ENCODE data around the gene ARHGEF17.

Gene ARHGEF17

DNA sequence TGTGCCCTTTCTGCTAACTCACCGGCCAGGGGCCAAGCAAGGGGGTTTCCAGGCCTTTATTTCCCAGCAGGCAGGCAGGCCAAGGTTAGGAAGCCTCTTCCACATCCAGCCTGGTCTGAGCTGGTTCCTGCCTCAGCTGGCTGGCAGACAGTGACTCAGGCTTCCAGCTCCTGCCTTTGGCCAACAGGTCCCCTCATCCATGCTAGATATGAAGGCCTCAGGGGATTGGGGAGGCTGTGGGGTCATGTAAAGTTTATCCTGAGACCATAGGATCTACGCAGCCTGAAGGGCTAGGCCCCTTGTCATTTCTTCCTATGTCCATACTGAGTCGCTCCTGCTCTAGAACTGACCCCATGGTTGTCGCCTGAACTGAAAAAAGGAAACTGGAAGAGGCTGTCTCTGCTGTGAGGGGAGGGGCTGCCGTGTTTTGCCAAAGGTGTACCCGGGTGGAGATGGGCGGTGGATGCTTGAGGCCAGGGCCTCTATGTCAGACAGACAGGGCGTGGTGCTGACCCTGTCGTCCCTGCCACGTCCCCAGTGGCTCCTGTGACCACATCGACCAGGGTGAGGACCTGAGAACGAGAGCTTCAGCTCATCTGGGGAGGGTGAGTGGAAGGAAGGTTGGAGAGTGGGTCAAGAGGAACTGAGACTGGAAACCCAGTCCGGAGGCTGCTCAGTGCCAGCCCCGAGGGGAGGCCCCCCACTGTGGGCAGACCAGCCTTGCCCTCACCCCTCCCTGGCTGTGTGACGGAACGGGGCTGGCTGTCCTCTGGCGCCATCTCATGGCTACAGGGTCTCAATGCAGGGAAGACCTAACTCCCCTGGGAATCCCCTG is 19.0 kb upstream of the ARHGEF17 start:
- peak; percentile 54 to 91 (median 78) for DNase-seq
- intact Hi-C loops (cut with DNase I) = no loop called here

DNA sequence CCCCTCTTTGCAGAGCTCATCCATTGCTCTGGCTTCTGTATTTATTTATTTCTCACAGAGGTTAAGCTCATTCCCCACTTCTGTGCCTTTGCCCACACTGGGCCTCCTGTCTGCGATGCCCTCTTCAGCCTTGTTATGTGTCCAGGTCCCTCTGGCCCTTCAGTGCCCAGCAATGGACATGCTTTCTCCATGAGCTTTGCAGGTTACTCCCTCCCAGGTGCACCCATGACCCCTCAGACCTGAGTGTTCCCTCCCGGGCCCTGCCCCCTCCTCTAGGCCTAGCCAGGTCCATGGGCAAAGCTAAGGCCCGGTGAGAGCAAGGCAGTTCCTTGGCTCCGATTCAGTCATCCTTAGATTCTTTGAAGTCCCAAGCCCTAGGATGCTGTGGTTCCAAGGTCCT is 17.5 kb upstream of the ARHGEF17 start:
- intact Hi-C loops (cut with DNase I) = no loop called here
- no peak for DNase-seq

DNA sequence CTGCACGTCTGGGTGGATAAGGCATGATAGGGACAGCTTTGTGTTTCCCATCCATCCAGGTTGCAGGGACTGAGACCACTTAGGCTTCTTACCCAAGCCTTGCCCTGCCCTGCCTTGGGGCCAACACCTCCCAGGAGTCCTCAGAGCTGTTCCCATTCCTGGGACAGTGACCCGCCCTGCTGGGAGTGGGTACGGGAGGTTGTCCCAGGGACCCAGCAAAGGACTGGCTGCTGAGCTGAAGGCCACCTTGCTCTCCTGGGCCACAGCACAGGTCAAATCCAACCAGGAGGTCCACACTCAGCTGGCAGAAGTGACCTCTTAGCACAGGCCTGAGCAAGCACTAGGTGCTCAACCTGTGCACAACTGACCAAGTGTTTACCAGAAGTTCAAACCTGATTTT is 16.9 kb upstream of the ARHGEF17 start:
- intact Hi-C loops (cut with DNase I) = no loop called here
- DNase-seq = no peak

DNA sequence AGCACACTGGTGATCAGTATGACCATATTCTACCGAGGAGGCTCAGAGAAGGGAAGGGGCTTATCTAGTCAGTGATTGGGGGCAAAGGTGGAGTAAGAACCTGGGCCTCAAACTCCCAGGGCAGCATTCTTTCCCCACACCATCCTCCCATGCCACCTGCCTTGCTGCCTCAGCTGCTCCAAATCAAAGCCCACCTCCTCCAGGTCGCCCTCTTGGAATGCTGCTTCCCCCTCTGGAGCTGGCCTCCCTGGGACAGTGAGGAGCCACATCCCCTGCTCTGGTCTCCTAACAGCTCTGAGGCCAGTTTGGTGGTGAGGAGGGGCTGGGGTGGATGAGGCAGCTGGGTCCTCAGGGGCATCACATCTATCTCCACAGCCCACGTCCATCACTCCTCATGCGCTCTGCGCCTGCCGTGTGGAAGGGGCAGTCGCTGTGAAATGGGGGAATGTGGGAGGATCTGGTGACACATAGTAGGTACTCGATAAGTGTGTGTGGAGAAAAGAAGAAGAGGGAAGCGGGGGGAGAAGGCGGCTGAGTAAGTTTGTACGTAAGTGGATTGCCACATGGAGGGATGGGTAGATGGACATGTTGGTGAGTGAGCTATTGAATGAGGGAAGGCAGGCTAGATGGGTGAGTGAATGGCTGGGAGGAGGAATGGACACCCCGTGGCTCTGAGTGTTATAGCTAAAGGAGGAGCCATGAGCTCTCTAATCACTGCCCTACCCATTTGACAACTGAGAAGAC is 16.1 kb upstream of the ARHGEF17 start:
- DNase-seq = no peak
- intact Hi-C loops (cut with DNase I) = no loop called here

DNA sequence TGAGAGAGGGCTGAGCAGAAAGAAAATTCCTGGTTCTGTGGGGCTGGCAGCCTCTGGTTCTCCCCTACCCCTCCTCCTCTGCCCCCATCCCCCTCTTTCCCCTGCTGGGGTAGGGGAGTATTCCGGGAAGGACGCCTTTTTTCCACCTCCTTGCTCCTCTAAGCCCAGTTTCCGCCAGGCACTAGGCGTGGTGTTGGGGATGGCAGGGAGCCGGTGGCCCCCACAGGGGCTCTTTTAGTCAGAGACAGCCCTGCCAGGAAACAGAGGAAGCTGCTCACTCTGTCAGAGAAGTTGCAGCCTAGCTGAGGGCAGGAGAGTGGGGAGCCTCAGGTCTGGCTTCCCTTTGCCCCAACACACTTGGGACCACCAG is 15.6 kb upstream of the ARHGEF17 start:
- intact Hi-C loops (cut with DNase I) = no loop called here
- peak in 3 of 42 donors; percentile 38 to 68 (median 40) for DNase-seq

DNA sequence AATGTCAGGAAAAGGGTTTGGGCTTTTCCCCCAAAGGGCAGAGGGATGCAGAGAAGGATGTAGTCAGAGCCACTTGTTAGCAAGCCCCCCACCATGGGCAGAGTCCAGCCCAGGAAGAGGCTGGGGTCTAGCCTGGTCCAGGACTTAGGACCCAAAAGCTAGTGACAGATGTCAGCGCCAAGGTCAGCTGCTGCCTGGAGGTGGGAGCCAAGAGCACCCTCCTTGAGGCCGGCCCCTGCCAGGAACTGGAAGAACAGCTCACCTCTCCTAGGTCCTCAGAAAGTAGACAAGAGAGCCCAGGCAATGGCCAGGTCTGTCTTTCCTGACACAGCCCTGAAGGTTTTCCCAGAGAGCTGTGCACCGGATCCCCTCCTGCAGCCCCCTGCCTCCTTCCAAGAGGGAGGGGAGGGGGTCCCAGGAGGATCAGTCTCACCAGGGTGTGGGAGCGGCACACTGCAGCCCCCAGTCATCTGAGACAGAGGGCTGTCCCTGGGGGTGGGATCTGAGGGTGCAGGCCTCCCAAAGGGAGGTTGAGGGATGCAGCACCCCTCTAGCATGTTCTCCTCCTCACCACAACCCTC is 14.6 kb upstream of the ARHGEF17 start:
- intact Hi-C loops (cut with DNase I) = no loop called here

DNA sequence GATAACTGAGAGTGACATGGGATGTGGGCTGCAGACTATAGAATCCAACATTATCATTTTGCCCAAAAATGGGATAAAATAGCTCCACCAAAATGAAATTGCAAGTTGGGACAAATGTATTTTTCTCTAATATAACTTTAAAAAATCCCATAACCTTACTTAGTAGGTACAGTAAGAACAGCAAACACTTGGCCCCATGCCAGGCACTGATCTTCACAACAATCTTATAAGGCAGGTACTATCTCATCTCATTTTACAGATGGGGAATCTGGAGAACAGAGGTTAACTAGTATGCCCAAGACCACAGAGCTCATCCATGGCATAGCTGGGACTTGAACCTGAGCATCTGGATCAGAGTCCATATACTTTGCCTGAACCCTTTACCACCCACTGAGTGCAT is 13.5 kb upstream of the ARHGEF17 start:
- no peak for DNase-seq
- intact Hi-C loops (cut with DNase I) = no loop called here

More for the DNA sequence above, 14.6 kb upstream of the ARHGEF17 start:
- no peak for DNase-seq

DNA sequence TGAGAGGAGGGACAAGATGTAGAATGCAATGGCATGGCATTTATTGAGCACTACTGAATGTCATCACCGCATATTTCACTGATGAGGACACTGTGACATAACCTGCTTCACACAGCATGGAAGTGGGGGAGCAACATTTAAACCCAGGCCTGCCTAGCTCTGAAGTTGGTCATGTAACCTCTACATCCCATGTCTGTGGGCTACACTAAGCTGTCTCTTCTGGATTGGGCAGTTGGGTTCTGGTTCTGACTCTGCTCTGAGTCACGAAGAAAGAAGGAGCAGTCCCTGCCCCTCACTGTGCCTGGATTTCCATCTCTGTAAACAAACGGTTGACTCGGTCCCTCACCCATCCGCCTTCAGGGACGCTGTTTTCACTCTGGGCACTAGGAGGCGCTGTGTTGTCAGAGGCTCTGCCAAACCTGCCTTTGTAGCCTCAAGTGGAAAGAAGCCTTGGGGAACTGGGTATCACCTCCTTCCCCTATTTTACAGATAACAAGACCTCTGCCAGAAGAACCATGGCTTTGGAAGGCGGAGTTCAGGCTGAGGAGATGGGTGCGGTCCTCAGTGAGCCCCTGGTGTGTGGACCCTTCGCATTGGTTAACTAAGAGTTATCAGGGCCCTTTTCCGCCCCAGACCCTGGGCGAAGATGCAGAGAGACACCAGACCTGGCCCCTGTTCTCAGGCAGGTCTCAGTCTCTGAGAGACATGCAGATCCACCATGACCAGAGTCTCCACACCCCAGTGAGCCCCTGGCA is 12.7 kb upstream of the ARHGEF17 start:
- intact Hi-C loops (cut with DNase I) = no loop called here
- DNase-seq = peak in 34 of 42 donors; percentile 34 to 84 (median 65)

DNA sequence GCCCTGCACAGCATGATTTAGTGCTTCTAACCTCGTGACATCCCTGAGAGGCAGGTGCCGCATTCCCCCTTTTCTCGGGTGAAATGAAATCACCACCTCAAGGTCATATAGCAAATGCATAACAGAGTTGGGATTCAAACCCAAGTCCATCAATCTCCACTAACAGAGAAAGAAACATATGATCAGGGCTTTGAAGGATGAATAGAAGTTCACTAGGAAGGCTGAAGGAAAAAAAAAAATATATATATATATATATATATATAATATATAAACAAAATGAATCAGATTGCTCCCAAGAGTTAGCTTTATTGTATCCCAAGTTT is 12.1 kb upstream of the ARHGEF17 start:
- DNase-seq = no peak
- intact Hi-C loops (cut with DNase I) = no loop called here

DNA sequence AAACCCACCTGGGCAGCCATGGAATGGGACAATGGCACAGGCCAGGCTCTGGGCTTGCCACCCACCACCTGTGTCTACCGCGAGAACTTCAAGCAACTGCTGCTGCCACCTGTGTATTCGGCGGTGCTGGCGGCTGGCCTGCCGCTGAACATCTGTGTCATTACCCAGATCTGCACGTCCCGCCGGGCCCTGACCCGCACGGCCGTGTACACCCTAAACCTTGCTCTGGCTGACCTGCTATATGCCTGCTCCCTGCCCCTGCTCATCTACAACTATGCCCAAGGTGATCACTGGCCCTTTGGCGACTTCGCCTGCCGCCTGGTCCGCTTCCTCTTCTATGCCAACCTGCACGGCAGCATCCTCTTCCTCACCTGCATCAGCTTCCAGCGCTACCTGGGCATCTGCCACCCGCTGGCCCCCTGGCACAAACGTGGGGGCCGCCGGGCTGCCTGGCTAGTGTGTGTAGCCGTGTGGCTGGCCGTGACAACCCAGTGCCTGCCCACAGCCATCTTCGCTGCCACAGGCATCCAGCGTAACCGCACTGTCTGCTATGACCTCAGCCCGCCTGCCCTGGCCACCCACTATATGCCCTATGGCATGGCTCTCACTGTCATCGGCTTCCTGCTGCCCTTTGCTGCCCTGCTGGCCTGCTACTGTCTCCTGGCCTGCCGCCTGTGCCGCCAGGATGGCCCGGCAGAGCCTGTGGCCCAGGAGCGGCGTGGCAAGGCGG is 11.4 kb upstream of the ARHGEF17 start:
- intact Hi-C loops (cut with DNase I) = no loop called here
- DNase-seq = no peak

DNA sequence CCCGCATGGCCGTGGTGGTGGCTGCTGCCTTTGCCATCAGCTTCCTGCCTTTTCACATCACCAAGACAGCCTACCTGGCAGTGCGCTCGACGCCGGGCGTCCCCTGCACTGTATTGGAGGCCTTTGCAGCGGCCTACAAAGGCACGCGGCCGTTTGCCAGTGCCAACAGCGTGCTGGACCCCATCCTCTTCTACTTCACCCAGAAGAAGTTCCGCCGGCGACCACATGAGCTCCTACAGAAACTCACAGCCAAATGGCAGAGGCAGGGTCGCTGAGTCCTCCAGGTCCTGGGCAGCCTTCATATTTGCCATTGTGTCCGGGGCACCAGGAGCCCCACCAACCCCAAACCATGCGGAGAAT is 10.9 kb upstream of the ARHGEF17 start:
- DNase-seq = no peak

DNA sequence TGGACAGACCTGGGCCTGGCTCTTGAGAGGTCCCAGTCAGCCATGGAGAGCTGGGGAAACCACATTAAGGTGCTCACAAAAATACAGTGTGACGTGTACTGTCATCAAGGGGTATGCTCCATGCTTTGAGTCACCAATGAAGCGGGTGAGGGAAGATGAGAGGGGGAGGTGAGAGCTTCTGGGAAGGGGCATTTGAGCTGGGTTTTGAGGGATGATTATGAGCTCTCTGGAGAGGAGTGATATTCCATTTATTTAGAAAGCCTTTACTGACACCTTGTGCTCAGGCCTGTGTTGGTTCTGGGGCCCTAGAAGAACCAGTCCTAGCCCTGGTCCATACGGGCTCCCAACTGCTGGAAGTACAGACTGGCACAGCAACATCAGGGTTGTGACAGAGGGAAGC is 10.4 kb upstream of the ARHGEF17 start:
- intact Hi-C loops (cut with DNase I) = no loop called here

More for the DNA sequence above, 10.9 kb upstream of the ARHGEF17 start:
- intact Hi-C loops (cut with DNase I) = no loop called here

DNA sequence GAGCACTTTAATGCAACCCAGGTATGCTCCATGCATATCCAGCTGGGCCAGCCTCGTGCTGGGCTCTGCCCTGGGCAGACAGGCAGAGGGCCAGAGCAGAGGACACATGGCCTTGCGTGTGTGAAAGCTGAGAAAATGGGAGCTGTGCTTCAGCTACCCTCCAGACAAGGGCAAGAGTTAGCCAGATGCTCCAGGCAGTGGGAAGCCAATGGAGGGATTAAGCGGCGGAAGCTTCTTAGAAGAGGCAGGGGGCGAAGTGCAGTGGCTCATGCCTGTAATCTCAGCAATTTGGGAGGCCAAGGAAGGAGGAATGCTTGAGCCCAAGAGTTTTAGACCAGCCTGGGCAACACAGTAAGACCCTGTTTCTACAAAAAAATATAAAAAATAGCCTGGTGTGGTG is 9.8 kb upstream of the ARHGEF17 start:
- intact Hi-C loops (cut with DNase I) = no loop called here

More for the DNA sequence above, 10.4 kb upstream of the ARHGEF17 start:
- DNase-seq = no peak

DNA sequence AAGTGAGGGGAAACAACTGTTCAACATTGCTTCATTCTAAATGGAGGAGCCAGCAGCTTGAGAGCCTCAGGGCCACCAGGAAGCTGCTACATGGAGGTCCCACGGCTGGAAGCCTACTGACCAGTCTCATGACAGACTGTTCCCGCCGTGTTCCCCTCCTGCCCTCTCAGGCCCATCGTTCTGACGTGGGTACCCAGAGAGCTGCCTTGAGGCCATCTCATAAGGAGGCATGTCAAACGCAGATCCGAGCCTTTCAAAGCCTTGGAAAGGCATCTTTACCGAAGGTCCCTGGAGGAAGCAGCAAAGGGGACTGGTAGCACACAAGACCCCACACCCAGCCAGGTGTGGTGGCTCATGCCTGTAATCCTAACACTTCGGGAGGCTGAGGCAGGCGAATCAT is 8.3 kb upstream of the ARHGEF17 start:
- intact Hi-C loops (cut with DNase I) = no loop called here
- no peak for DNase-seq

More for the DNA sequence above, 9.8 kb upstream of the ARHGEF17 start:
- no peak for DNase-seq

DNA sequence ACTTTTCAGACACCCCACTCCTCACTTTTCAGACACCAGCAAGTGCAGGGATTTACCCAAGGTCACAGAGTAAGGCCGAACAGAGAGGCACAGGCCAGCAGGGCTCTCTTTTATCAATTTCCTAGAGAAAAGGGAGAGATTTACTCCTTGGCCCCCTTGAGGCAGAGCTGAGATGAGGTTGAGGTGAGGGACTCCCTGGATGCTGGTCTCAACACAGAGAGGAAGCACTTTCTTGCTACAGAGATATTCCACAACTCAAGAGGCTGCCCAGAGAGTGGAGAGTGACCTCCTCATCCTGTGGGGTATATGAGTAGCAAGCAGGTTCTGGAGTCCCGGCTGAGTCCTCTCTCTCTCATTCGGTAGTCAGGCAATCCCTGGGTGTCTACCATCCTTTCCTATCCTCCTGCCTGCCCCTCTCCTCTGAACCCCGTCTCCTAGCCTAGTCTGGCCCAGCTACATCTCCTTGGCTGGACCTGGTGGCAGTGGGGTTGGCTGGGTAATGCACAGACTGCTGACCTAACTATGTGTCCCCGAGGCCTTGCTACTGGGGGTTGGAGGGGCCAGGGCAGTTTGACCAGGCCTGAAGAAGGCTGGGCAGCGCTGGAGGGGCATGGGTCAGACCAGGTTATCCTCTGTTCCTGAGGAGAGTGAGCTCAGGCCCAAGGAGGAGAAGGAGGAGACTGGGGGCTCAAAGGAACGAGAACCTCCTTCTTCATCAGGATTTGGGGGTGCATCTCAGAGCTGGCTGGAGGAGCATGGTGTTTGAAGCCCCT is 1.8 kb upstream of the ARHGEF17 start:
- no peak for DNase-seq
- intact Hi-C loops (cut with DNase I) = loop anchor here (1.0 kb wide), 1 partner anchor 29 kb away; no protein-coding TSS in a partner anchor

DNA sequence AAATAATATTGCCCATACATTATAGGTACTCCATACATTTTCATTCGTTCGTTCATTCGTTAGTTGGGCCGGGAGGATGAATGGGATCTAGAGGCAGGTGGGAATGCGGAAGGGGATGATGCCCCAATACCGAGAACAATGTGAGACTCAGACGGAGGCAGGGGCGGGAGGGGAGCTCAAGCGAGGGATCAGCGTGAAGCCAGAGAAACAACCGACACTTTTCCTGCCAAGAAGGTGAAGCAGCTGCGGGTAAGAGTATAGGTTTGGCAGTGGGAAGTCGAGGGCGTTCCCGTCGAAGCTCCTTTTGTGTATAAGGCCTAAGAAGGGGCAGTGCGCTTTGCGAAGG is 1.1 kb upstream of the ARHGEF17 start:
- DNase-seq = no peak

DNA sequence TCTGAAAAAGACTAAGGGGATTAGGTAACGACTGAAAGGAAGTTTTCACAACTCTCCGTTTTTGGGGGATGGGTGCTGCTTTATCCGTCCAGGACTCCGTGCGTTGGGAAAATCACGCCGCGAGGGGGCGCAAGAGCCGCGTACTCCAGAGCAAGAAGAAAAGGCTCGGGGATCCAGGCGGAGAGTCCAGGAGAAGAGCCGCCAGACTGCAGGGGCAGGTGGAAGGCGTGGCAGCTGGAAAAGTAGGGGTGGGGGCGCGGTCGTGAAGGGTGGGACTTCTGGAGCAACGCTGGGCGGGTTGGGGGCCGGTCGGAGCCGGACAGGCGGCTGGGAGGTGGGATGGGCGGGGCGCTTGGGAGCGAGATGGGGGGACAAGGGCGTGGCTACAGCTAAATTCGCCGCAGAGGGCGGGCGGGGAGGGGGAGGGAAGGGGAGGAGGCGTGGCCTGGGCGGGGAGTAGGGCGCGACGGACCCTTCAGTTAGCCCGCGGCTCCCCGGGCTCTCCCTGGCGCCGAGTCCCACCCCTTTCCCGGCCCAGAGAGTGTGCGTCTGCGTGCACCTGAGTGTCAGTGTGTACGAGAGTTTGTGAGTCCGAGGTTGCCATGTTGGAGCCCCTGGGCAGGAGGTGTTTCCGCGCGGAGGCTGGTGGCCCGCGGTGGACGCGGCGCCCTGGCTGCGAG is 613 bp upstream of the ARHGEF17 start:
- DNase-seq = peak; percentile 89 to 99 (median 96)
- intact Hi-C loops (cut with DNase I) = no loop called here

More for the DNA sequence above, 1.1 kb upstream of the ARHGEF17 start:
- intact Hi-C loops (cut with DNase I) = loop anchor here (1.0 kb wide), 1 partner anchor 28 kb away; no protein-coding TSS in a partner anchor
